Keratinocyte (primary cell): Measurements from ENCODE around the gene VPS13D. TPM values are rescaled to one million over a fixed set of nuclear protein-coding genes. Genes with fewer than 3 reads are reported as not detected.

Experiments
- DNase-seq: peaks from one replicate; pipeline ENCODE4 v3.0.0-alpha.2; 2011; ENCODE audit warnings: low read depth, missing footprints, low spot score
- FAIRE-seq: peaks from 2 replicates; lab custom pipeline; 2011; peaks lifted over from hg19 to GRCh38; lab: Jason Lieb, UNC
- H2AFZ ChIP-seq: 2 replicates; pipeline ENCODE4 v1.6.0; 2012; ENCODE audit warnings: low read length, control low read depth, inconsistent platforms; ENCODE audit not compliant: control insufficient read depth
- H3K27ac ChIP-seq: 2 replicates; pipeline ENCODE4 v1.5.1; 2011; ENCODE audit warnings: low read length; ENCODE audit not compliant: control insufficient read depth, insufficient read depth
- H3K27me3 ChIP-seq: 3 replicates; pipeline ENCODE4 v1.6.0; 2011; ENCODE audit warnings: low read length; ENCODE audit not compliant: control insufficient read depth, insufficient read depth; ENCODE audit errors: extremely low read depth
- H3K36me3 ChIP-seq, 2 experiments: 2 replicates in 1 of 2; 3 replicates in 1 of 2; pipeline ENCODE4 v1.5.1; 2011; ENCODE audit warnings: low read length in 2 of 2, mild to moderate bottlenecking in 1 of 2; ENCODE audit not compliant: control insufficient read depth in 2 of 2, insufficient read depth in 2 of 2; ENCODE audit errors: extremely low read depth in 1 of 2
- H3K4me1 ChIP-seq: 3 replicates; pipeline ENCODE4 v1.5.1; 2011; ENCODE audit warnings: low read length; ENCODE audit not compliant: control insufficient read depth, insufficient read depth; ENCODE audit errors: extremely low read depth
- H3K4me2 ChIP-seq: 3 replicates; pipeline ENCODE4 v1.6.0; 2011; ENCODE audit warnings: low read depth, low read length; ENCODE audit not compliant: control insufficient read depth, insufficient read depth; ENCODE audit errors: extremely low read depth
- H3K4me3 ChIP-seq, 3 experiments: fragments of 200-600 bp in 1 of 3; sonication (generic) in 1 of 3; 2 replicates in 2 of 3; 3 replicates in 1 of 3; pipeline ENCODE4 v1.5.1; 2011 to 2016; ENCODE audit warnings: low read length in 3 of 3, mild to moderate bottlenecking in 3 of 3, control low read depth in 2 of 3, inconsistent platforms in 1 of 3, low read depth in 1 of 3, mixed read lengths in 1 of 3, mixed run types in 1 of 3, moderate library complexity in 1 of 3; ENCODE audit not compliant: control insufficient read depth in 2 of 3, insufficient read depth in 2 of 3; ENCODE audit errors: extremely low read depth in 1 of 3
- H3K79me2 ChIP-seq: 2 replicates; pipeline ENCODE4 v1.6.0; 2012; ENCODE audit warnings: low read length; ENCODE audit not compliant: control insufficient read depth, insufficient read depth
- H3K9ac ChIP-seq: 3 replicates; pipeline ENCODE4 v1.6.0; 2011; ENCODE audit warnings: low read length; ENCODE audit not compliant: control insufficient read depth, insufficient read depth; ENCODE audit errors: extremely low read depth
- H3K9me1 ChIP-seq: 3 replicates; pipeline ENCODE4 v1.6.0; 2011; ENCODE audit warnings: low read length; ENCODE audit not compliant: control insufficient read depth, insufficient read depth; ENCODE audit errors: extremely low read depth
- H3K9me3 ChIP-seq: 2 replicates; pipeline ENCODE4 v1.5.1; 2012; ENCODE audit warnings: low read depth, low read length; ENCODE audit not compliant: control insufficient read depth
- H4K20me1 ChIP-seq: 3 replicates; pipeline ENCODE4 v1.6.0; 2011; ENCODE audit warnings: low read length; ENCODE audit not compliant: control insufficient read depth, insufficient read depth; ENCODE audit errors: extremely low read depth
- CTCF ChIP-seq, 3 experiments: IDR thresholded peaks in 1 of 3; conservative IDR thresholded peaks in 1 of 3; optimal IDR thresholded peaks in 1 of 3; 2 replicates in 2 of 3; 3 replicates in 1 of 3; pipeline versions ENCODE3 to v1.5.1; 2011; ENCODE audit warnings: low read length in 3 of 3, mild to moderate bottlenecking in 3 of 3, moderate library complexity in 2 of 3, control low read depth in 1 of 3, inconsistent platforms in 1 of 3; ENCODE audit not compliant: insufficient read depth in 2 of 3; ENCODE audit errors: extremely low read depth in 1 of 3
- EZH2 ChIP-seq: IDR thresholded peaks from one replicate; pipeline ENCODE4 v1.6.1; 2012; ENCODE audit warnings: inconsistent platforms, mild to moderate bottlenecking, low read length, moderate library complexity
- dilution Hi-C: fragments of 300-500 bp; cut with MboI; formaldehyde crosslinking; loops from one replicate; pipeline ENCODE4 v1.7.0; 2020; ENCODE audit warnings: low sequenced_read_pairs; ENCODE audit not compliant: extremely low pct_ligation_motif_present
- polyA plus RNA-seq, 5 experiments: library from polyadenylated mRNA; depleted of rRNA in 3 of 5; stranded (reverse) in 3 of 5; stranded (forward) in 1 of 5; unstranded in 1 of 5; fragments of >200 nt; gene quantifications; 1 replicate in 1 of 5; 2 replicates in 3 of 5; 3 replicates in 1 of 5; pipeline versions ENCODE4 v1.2.1 to v1.2.3, GENCODE V29; 2011 to 2012; ENCODE audit warnings: missing spikeins in 2 of 5, low read depth in 1 of 5, low replicate concordance in 1 of 5

The VPS13D gene
- polyA plus RNA-seq, 1 donor (not counting 4 experiments of a cell fraction or from before 2014, with no cell fraction given) = 19.0 TPM

GRCh38 chr1:12501661-12502060, 271.8 kb downstream of the VPS13D start:
- Histone ChIP-seq H4K20me1 (no peaks in the 10 kb centered on the region), H3K4me1 (peaks cover 13% of the 10 kb centered on the region), H3K4me2 (peak overlapping the region; percentile 13), H3K79me2 (no peaks in the 10 kb centered on the region), H3K36me3 (peaks cover 0 to 20% of the 10 kb centered on the region in 2 experiments), H3K9me1 (peaks cover 5% of the 10 kb centered on the region), H3K27ac (no peak overlapping the region), H3K27me3 (no peaks in the 10 kb centered on the region), H3K9me3 (no peaks in the 10 kb centered on the region), H2AFZ (no peak overlapping the region), H3K4me3 (no peak overlapping the region), H3K9ac (no peak overlapping the region)
- no peak for TF ChIP-seq CTCF (optimal IDR thresholded peaks at IDR 0.05 in 1 of 3, IDR thresholded peaks at IDR 0.05 in 1 of 3, conservative IDR thresholded peaks at IDR 0.05 in 1 of 3; ENCODE audit: extremely low read depth in 1 of 3, insufficient read depth in 2 of 3, low read length in 3 of 3)
- TF ChIP-seq EZH2 = no peak
- dilution Hi-C loops = no loop called here
- DNase-seq (no peak), FAIRE-seq (no peak)

- TF ChIP-seq EZH2 (no peak), CTCF (optimal IDR thresholded peaks at IDR 0.05 in 1 of 3, IDR thresholded peaks at IDR 0.05 in 1 of 3, conservative IDR thresholded peaks at IDR 0.05 in 1 of 3; ENCODE audit: extremely low read depth in 1 of 3, insufficient read depth in 2 of 3, low read length in 3 of 3) (no peak)
- peaks cover 5% of the 10 kb centered on the region for H3K9me1 ChIP-seq
- H3K4me2 ChIP-seq = no peak overlapping the region
- no peaks in the 10 kb centered on the region for H3K27me3 ChIP-seq
- dilution Hi-C loops = no loop called here
- H3K27ac ChIP-seq = no peak overlapping the region
- H3K9ac ChIP-seq = no peak overlapping the region
- FAIRE-seq (no peak), DNase-seq (no peak)
- H3K4me1 ChIP-seq = peaks cover 13% of the 10 kb centered on the region
- no peaks in the 10 kb centered on the region for H3K79me2 ChIP-seq
- no peaks in the 10 kb centered on the region for H3K9me3 ChIP-seq
- H4K20me1 ChIP-seq = no peaks in the 10 kb centered on the region
- H3K4me3 ChIP-seq = no peak overlapping the region
- no peak overlapping the region for H2AFZ ChIP-seq
- peaks cover under 1 to 24% of the 10 kb centered on the region in 2 experiments for H3K36me3 ChIP-seq
Measured at GRCh38 chr1:12502336-12503109, 272.7 kb downstream of the VPS13D start.
